ENCODE results near the gene RNASEL. TPM values are rescaled to one million over a fixed set of nuclear protein-coding genes. Genes with fewer than 3 reads are reported as not detected.
"Not testable (repeated sequence)": the region's sequence is repeated elsewhere in the genome, so short reads cannot be mapped to it uniquely, and the experiment has no call there.

The RNASEL gene
- total and polyA plus RNA-seq, 8 donors: 10.6 to 13.7 (median 13.2) TPM

- no peak overlapping the region for H3K27ac ChIP-seq
- no peak for TF ChIP-seq CTCF (IDR thresholded peaks at IDR 0.05)
- H3K36me3 ChIP-seq: no peaks in the 10 kb centered on the region
- ATAC-seq: no peak
- no peak overlapping the region for H3K4me3 ChIP-seq
- H3K27me3 ChIP-seq: no peaks in the 10 kb centered on the region
- intact Hi-C loops (cut with DNase I): no loop called here
- peaks cover 0 to 2% of the 10 kb centered on the region in 2 donors for H3K9me3 ChIP-seq
- no peak for DNase-seq
- no peaks in the 10 kb centered on the region for H3K4me1 ChIP-seq
Observed at GRCh38 chr1:182533896-182534295, 55.2 kb downstream of the RNASEL start.

GRCh38 chr1:182528206-182528605 lies 60.9 kb downstream of the RNASEL start:
- H3K4me3 ChIP-seq; H3K36me3 ChIP-seq; H3K27ac ChIP-seq; DNase-seq; intact Hi-C loops (cut with DNase I); ATAC-seq; H3K4me1 ChIP-seq; H3K27me3 ChIP-seq: not testable (repeated sequence)
- H3K9me3 ChIP-seq: peaks cover 0 to 39% of the 10 kb centered on the region in 2 donors

GRCh38 chr1:182527680-182528079 lies 61.4 kb downstream of the RNASEL start:
- no peak for ATAC-seq
- Histone ChIP-seq H3K36me3 (no peaks in the 10 kb centered on the region), H3K4me1 (no peaks in the 10 kb centered on the region), H3K4me3 (no peak overlapping the region), H3K9me3 (peaks cover 0 to 39% of the 10 kb centered on the region in 2 donors), H3K27me3 (no peaks in the 10 kb centered on the region), H3K27ac (no peak overlapping the region)
- DNase-seq: no peak
- intact Hi-C loops (cut with DNase I): no loop called here
- TF ChIP-seq CTCF (IDR thresholded peaks at IDR 0.05): no peak

- DNase-seq (no peak), ATAC-seq (no peak)
- no peak for TF ChIP-seq CTCF (IDR thresholded peaks at IDR 0.05)
- Histone ChIP-seq H3K9me3 (peaks cover 0 to 39% of the 10 kb centered on the region in 2 donors), H3K4me1 (no peaks in the 10 kb centered on the region), H3K27me3 (no peaks in the 10 kb centered on the region), H3K36me3 (no peaks in the 10 kb centered on the region), H3K4me3 (no peak overlapping the region), H3K27ac (no peak overlapping the region)
- intact Hi-C loops (cut with DNase I): no loop called here
Observed at GRCh38 chr1:182525342-182525741, 63.7 kb downstream of the RNASEL start.

Other genes with a start within 250 kb of the RNASEL start
- gene GLUL, start 197.5 kb downstream of the RNASEL start, total RNA-seq: 1,000 to 10,000 TPM in 1 of 2 donors, 100 to 1,000 TPM in 1; 672 to 1,187 TPM
- 100 to 1,000 TPM; 377 to 463 (median 429) TPM for gene GLUL, start 197.5 kb downstream of the RNASEL start, polyA plus RNA-seq (ENCODE audit: insufficient read length in 6 of 6)
- not detected for gene TEDDM1, start 188.6 kb downstream of the RNASEL start, total RNA-seq
- gene TEDDM1, start 188.6 kb downstream of the RNASEL start, polyA plus RNA-seq (ENCODE audit: insufficient read length in 6 of 6): under 1 TPM; 0.07 to 0.25 (median 0.18) TPM
- gene RGSL1, start 139.1 kb downstream of the RNASEL start, total RNA-seq: under 1 TPM in 1 of 2 donors, not detected in 1; 0.39 TPM
- not detected for gene RGSL1, start 139.1 kb downstream of the RNASEL start, polyA plus RNA-seq (ENCODE audit: insufficient read length in 6 of 6)
- gene RGS16, start 15.1 kb upstream of the RNASEL start, total RNA-seq: 10 to 100 TPM; 10.1 to 11.0 TPM
- gene RGS16, start 15.1 kb upstream of the RNASEL start, polyA plus RNA-seq (ENCODE audit: insufficient read length in 6 of 6): 1 to 10 TPM; 3.5 to 7.3 (median 5.0) TPM
- under 1 TPM in 1 of 2 donors, not detected in 1; 0.05 TPM for gene RGS8, start 95.3 kb upstream of the RNASEL start, total RNA-seq
- gene RGS8, start 95.3 kb upstream of the RNASEL start, polyA plus RNA-seq (ENCODE audit: insufficient read length in 6 of 6): not detected
- gene NPL, start 200.5 kb upstream of the RNASEL start, total RNA-seq: 10 to 100 TPM; 35.2 to 73.5 TPM
- 10 to 100 TPM in 1 of 6 donors, 1 to 10 TPM in 5; 6.4 to 10.9 (median 7.6) TPM for gene NPL, start 200.5 kb upstream of the RNASEL start, polyA plus RNA-seq (ENCODE audit: insufficient read length in 6 of 6)

All from left lung (tissue), 10 donors.